AG10803 (cell line): ENCODE data around the gene PINK1.
A peak's percentile ranks its signal among the peaks of the same experiment; 100 is the strongest.

Source experiments
- DNase-seq: peaks from one replicate; pipeline ENCODE4 v3.0.0; 2010; ENCODE audit warnings: low read depth
- H3K4me3 ChIP-seq: 2 replicates; pipeline ENCODE4 v1.5.1; 2011; ENCODE audit warnings: mild to moderate bottlenecking, low read length, control low read depth
- CTCF ChIP-seq: conservative IDR thresholded peaks from 2 replicates; pipeline ENCODE4 v1.5.1; 2011; ENCODE audit warnings: mild to moderate bottlenecking, low read length, control low read depth, inconsistent platforms

Gene PINK1

GRCh38 chr1:20660847-20661206 is 27.6 kb downstream of the PINK1 start:
- DNase-seq, result no peak
- no peak for TF ChIP-seq CTCF
- peak overlapping the region; percentile 94 for H3K4me3 ChIP-seq

GRCh38 chr1:20661207-20662109 is 28.2 kb downstream of the PINK1 start, which contains the start of gene DDOST:
Gene DDOST, minus strand, starts transcription at chr1:20661369. Its CDS starts 19 bp downstream, at chr1:20661350.
- peak within 1 kb of the TSS; percentile 94 for H3K4me3 ChIP-seq
- peak; percentile 96 for DNase-seq
- peak; percentile 49 for TF ChIP-seq CTCF

GRCh38 chr1:20662110-20662475 is 28.8 kb downstream of the PINK1 start:
- no peak for TF ChIP-seq CTCF
- no peak for DNase-seq
- peak overlapping the region; percentile 88 for H3K4me3 ChIP-seq

- no peak for TF ChIP-seq CTCF
- no peak for DNase-seq
- no peak overlapping the region for H3K4me3 ChIP-seq
Observed at GRCh38 chr1:20663365-20663764, 30.1 kb downstream of the PINK1 start.

GRCh38 chr1:20663969-20664715 is 30.9 kb downstream of the PINK1 start:
- TF ChIP-seq CTCF, result no peak
- no peak for DNase-seq
- no peak overlapping the region for H3K4me3 ChIP-seq

GRCh38 chr1:20665726-20666125 is 32.5 kb downstream of the PINK1 start:
- TF ChIP-seq CTCF, result no peak
- no peak overlapping the region for H3K4me3 ChIP-seq
- DNase-seq, result no peak
